Thyroid gland (tissue), 4 donors: Measurements from ENCODE around the gene DCDC1.

Experiments used
- CTCF ChIP-seq, 6 experiments: fragments of 200-600 bp in 3 of 6; fragments of 450-650 bp in 3 of 6; sonication (generic) in 3 of 6; IDR thresholded peaks; one replicate each; pipeline ENCODE4 v1.5.1; 2016 to 2019; ENCODE audit warnings: antibody characterized with exemption in 6 of 6, mild to moderate bottlenecking in 2 of 6, inconsistent platforms in 1 of 6, moderate library complexity in 1 of 6
- POLR2A ChIP-seq, 2 donors: fragments of 450-650 bp; IDR thresholded peaks; one replicate each; pipeline ENCODE4 v1.6.1; 2017; ENCODE audit warnings: antibody characterized with exemption in 2 of 2, mild to moderate bottlenecking in 2 of 2, moderate library complexity in 1 of 2

GRCh38 chr11:30853439-30853838 lies 516.1 kb downstream of the DCDC1 start:
- TF ChIP-seq CTCF (IDR thresholded peaks at IDR 0.05) (no peak), POLR2A (IDR thresholded peaks at IDR 0.05) (no peak)
